Nephron (organoid): ENCODE measurements around the gene TSPAN15.

Experiments
- H3K27ac Mint-ChIP-seq, 3 experiments: 2 replicates each; pipeline ENCODE4 v1.8.0; 2020; ENCODE audit warnings: mixed read lengths in 3 of 3, mild to moderate bottlenecking in 2 of 3, moderate library complexity in 1 of 3
- H3K27me3 Mint-ChIP-seq: 2 replicates; pipeline ENCODE4 v1.8.0; 2021; ENCODE audit warnings: low read depth, mild to moderate bottlenecking, moderate library complexity, mixed read lengths
- H3K36me3 Mint-ChIP-seq: 2 replicates; pipeline ENCODE4 v1.8.0; 2020; ENCODE audit warnings: low read depth, mixed read lengths
- H3K4me1 Mint-ChIP-seq: 2 replicates; pipeline ENCODE4 v1.8.0; 2020; ENCODE audit warnings: mixed read lengths
- H3K4me3 Mint-ChIP-seq, 3 experiments: 2 replicates each; pipeline ENCODE4 v1.8.0; 2020; ENCODE audit warnings: mild to moderate bottlenecking in 3 of 3, mixed read lengths in 3 of 3, moderate library complexity in 2 of 3
- H3K9me3 Mint-ChIP-seq: 2 replicates; pipeline ENCODE4 v1.8.0; 2020; ENCODE audit warnings: mixed read lengths
- TF ChIP-seq, protein P1 (sequence below), 3 experiments: fragments of 200-600 bp; sonication (generic); IDR thresholded peaks; one replicate each; pipeline ENCODE4 v1.5.0; 2021; ENCODE audit warnings: antibody characterized with exemption in 3 of 3; ENCODE audit not compliant: unreplicated experiment in 3 of 3

The TSPAN15 gene

DNA sequence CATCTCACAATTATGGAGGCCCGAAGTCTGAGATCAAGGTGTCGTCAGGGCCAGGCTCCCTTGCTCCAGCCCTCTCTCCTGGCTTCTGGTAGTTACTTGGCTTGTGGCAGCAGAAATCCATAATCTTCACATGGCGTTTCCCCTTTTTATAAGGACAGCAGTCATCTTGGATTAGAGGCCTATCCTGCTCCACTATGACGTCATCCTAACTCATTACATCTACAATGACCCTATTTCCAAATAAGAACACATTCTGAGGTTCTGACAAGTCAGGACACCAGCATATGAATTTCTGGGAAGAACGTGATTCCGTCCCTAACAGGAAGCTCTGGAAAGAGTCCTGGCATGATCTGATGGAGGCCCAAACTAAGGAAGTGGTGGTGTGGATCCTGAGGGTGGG lies 86.2 kb downstream of the TSPAN15 start:
- Mint-ChIP-seq H3K27me3 (peaks cover 17% of the 10 kb centered on the region), H3K4me3 (no peak overlapping the region), H3K36me3 (peaks cover 11% of the 10 kb centered on the region), H3K9me3 (peaks cover 39% of the 10 kb centered on the region), H3K4me1 (no peaks in the 10 kb centered on the region), H3K27ac (no peak overlapping the region)
- TF ChIP-seq, protein P1, sequence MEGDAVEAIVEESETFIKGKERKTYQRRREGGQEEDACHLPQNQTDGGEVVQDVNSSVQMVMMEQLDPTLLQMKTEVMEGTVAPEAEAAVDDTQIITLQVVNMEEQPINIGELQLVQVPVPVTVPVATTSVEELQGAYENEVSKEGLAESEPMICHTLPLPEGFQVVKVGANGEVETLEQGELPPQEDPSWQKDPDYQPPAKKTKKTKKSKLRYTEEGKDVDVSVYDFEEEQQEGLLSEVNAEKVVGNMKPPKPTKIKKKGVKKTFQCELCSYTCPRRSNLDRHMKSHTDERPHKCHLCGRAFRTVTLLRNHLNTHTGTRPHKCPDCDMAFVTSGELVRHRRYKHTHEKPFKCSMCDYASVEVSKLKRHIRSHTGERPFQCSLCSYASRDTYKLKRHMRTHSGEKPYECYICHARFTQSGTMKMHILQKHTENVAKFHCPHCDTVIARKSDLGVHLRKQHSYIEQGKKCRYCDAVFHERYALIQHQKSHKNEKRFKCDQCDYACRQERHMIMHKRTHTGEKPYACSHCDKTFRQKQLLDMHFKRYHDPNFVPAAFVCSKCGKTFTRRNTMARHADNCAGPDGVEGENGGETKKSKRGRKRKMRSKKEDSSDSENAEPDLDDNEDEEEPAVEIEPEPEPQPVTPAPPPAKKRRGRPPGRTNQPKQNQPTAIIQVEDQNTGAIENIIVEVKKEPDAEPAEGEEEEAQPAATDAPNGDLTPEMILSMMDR (IDR thresholded peaks at IDR 0.05; ENCODE audit: unreplicated experiment in 3 of 3) = no peak

GRCh38 chr10:69538461-69538860 lies 87.2 kb downstream of the TSPAN15 start:
- peaks cover 11% of the 10 kb centered on the region for H3K27me3 Mint-ChIP-seq
- H3K4me3 Mint-ChIP-seq = no peak overlapping the region
- H3K36me3 Mint-ChIP-seq = peaks cover 15% of the 10 kb centered on the region
- H3K9me3 Mint-ChIP-seq = peaks cover 38% of the 10 kb centered on the region
- TF ChIP-seq, protein P1 (IDR thresholded peaks at IDR 0.05; ENCODE audit: unreplicated experiment in 3 of 3) = no peak
- no peaks in the 10 kb centered on the region for H3K4me1 Mint-ChIP-seq
- H3K27ac Mint-ChIP-seq = no peak overlapping the region

- H3K36me3 Mint-ChIP-seq = peaks cover 15% of the 10 kb centered on the region
- no peak overlapping the region for H3K27ac Mint-ChIP-seq
- TF ChIP-seq, protein P1 (IDR thresholded peaks at IDR 0.05; ENCODE audit: unreplicated experiment in 3 of 3) = no peak
- no peak overlapping the region for H3K4me3 Mint-ChIP-seq
- peaks cover 33% of the 10 kb centered on the region for H3K9me3 Mint-ChIP-seq
- H3K4me1 Mint-ChIP-seq = no peaks in the 10 kb centered on the region
- H3K27me3 Mint-ChIP-seq = peaks cover 8% of the 10 kb centered on the region
Observed at GRCh38 chr10:69541463-69541862, 90.2 kb downstream of the TSPAN15 start.

- Mint-ChIP-seq H3K4me1 (no peaks in the 10 kb centered on the region), H3K9me3 (peaks cover 34% of the 10 kb centered on the region), H3K4me3 (no peak overlapping the region), H3K27me3 (peaks cover 33% of the 10 kb centered on the region), H3K27ac (no peak overlapping the region), H3K36me3 (peaks cover 3% of the 10 kb centered on the region)
- TF ChIP-seq, protein P1 (IDR thresholded peaks at IDR 0.05; ENCODE audit: unreplicated experiment in 3 of 3) = no peak
Observed at GRCh38 chr10:69549959-69550358, 98.7 kb downstream of the TSPAN15 start.

- H3K36me3 Mint-ChIP-seq = peaks cover 3% of the 10 kb centered on the region
- no peaks in the 10 kb centered on the region for H3K4me1 Mint-ChIP-seq
- H3K4me3 Mint-ChIP-seq = no peak overlapping the region
- H3K27me3 Mint-ChIP-seq = peaks cover 49% of the 10 kb centered on the region
- peaks cover 32% of the 10 kb centered on the region for H3K9me3 Mint-ChIP-seq
- TF ChIP-seq, protein P1 (IDR thresholded peaks at IDR 0.05; ENCODE audit: unreplicated experiment in 3 of 3) = no peak
- H3K27ac Mint-ChIP-seq = no peak overlapping the region
Observed at GRCh38 chr10:69552268-69552667, 101.0 kb downstream of the TSPAN15 start.

GRCh38 chr10:69553328-69553727 lies 102.1 kb downstream of the TSPAN15 start:
- Mint-ChIP-seq H3K9me3 (peaks cover 27% of the 10 kb centered on the region), H3K27ac (no peak overlapping the region), H3K4me1 (no peaks in the 10 kb centered on the region), H3K4me3 (no peak overlapping the region), H3K36me3 (peaks cover 2% of the 10 kb centered on the region), H3K27me3 (peaks cover 52% of the 10 kb centered on the region)
- TF ChIP-seq, protein P1 (IDR thresholded peaks at IDR 0.05; ENCODE audit: unreplicated experiment in 3 of 3) = no peak
